ENCODE data around the gene TUBB1. TPM values are rescaled to one million over a fixed set of nuclear protein-coding genes. Genes with fewer than 3 reads are reported as not detected.
A peak's percentile ranks its signal among the peaks of the same experiment; 100 is the strongest.

The TUBB1 gene
- total and polyA plus RNA-seq, 2 of the 13 experiments (the other 11 are each of a cell fraction or from before 2014, with no cell fraction given): 0.11 to 57.6 TPM

DNA sequence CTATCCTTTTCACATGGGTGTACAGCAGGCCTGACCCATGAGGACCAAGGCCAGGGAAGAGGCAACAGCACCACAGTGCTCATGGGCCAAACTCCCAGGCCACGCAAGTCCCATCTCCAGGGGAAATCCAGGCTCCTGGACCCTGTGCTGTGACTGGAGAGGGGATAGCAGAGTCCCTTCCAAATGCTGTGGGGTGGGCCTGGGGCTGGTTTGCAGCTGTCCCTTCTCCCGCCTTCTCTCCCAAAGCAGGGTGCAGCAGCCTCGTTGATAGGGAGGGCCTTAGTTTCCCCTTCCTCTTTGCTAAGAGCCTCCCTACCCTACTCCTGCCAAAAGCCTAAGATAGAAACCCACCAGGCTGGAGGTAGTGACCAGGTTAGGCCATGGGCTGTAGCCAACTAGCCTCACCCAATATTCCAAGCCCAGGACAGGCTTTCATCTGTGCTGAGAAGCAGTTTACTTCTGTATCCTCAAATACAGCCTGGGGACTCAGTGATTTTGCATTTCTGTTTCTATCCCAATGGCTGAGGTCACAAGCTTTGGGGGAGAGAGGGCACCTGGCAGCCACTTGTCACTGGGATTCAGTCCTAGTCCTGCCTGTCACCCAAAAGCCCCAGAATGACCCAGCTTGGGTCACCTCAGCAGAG lies 13.6 kb upstream of the TUBB1 start (continued):
- TF ChIP-seq, protein P1, sequence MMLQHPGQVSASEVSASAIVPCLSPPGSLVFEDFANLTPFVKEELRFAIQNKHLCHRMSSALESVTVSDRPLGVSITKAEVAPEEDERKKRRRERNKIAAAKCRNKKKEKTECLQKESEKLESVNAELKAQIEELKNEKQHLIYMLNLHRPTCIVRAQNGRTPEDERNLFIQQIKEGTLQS (CRISPR knock-in tag; IDR thresholded peaks at IDR 0.05): no peak
- TF ChIP-seq ZNF354B (CRISPR knock-in tag; IDR thresholded peaks at IDR 0.05) (no peak), ONECUT2 (CRISPR knock-in tag; IDR thresholded peaks at IDR 0.05) (no peak), BRCA1 (CRISPR knock-in tag; IDR thresholded peaks at IDR 0.05) (0 out of 2 replicates have a peak, but pooled peaks have one; percentile 40), ZNF33B (CRISPR knock-in tag; IDR thresholded peaks at IDR 0.05) (peak; percentile 66; the same call in 1 of the 2 replicates), TEAD2 (CRISPR knock-in tag; IDR thresholded peaks at IDR 0.05) (no peak), HOXD1 (CRISPR knock-in tag; IDR thresholded peaks at IDR 0.05) (0 out of 2 replicates have a peak, but pooled peaks have one; percentile 32), ZNF30 (CRISPR knock-in tag; IDR thresholded peaks at IDR 0.05) (no peak), ZNF557 (CRISPR knock-in tag; IDR thresholded peaks at IDR 0.05) (0 out of 2 replicates have a peak, but pooled peaks have one; percentile 22), CREM (IDR thresholded peaks at IDR 0.05) (no peak), CREM (CRISPR knock-in tag; IDR thresholded peaks at IDR 0.05) (no peak), ZNF501 (CRISPR knock-in tag; IDR thresholded peaks at IDR 0.05) (peak; percentile 88), ZFY (CRISPR knock-in tag; IDR thresholded peaks at IDR 0.05) (peak; percentile 10; the same call in 1 of the 2 replicates), NFIB (CRISPR knock-in tag; IDR thresholded peaks at IDR 0.05; ENCODE audit: borderline replicate concordance) (no peak), GLI4 (CRISPR knock-in tag; IDR thresholded peaks at IDR 0.05; ENCODE audit: borderline replicate concordance) (0 out of 2 replicates have a peak, but pooled peaks have one; percentile 30)
- TF ChIP-seq, protein P2, sequence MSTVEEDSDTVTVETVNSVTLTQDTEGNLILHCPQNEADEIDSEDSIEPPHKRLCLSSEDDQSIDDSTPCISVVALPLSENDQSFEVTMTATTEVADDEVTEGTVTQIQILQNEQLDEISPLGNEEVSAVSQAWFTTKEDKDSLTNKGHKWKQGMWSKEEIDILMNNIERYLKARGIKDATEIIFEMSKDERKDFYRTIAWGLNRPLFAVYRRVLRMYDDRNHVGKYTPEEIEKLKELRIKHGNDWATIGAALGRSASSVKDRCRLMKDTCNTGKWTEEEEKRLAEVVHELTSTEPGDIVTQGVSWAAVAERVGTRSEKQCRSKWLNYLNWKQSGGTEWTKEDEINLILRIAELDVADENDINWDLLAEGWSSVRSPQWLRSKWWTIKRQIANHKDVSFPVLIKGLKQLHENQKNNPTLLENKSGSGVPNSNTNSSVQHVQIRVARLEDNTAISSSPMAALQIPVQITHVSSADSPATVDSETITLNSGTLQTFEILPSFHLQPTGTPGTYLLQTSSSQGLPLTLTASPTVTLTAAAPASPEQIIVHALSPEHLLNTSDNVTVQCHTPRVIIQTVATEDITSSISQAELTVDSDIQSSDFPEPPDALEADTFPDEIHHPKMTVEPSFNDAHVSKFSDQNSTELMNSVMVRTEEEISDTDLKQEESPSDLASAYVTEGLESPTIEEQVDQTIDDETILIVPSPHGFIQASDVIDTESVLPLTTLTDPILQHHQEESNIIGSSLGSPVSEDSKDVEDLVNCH (CRISPR knock-in tag; IDR thresholded peaks at IDR 0.05): no peak
- TF ChIP-seq, protein P3, sequence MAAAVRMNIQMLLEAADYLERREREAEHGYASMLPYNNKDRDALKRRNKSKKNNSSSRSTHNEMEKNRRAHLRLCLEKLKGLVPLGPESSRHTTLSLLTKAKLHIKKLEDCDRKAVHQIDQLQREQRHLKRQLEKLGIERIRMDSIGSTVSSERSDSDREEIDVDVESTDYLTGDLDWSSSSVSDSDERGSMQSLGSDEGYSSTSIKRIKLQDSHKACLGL (CRISPR knock-in tag; IDR thresholded peaks at IDR 0.05): no peak
- TF ChIP-seq, protein P4, sequence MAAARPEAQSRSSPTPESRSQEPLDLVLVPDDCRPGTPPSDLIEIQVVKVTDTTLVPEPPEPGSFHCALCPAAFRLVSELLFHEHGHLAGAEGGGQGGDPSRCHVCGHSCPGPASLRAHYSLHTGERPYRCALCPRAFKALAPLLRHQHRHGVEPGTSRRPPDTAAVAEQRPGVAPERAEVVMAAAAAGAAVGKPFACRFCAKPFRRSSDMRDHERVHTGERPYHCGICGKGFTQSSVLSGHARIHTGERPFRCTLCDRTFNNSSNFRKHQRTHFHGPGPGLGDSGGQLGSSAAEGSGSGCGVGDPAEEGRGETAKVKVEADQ (CRISPR knock-in tag; IDR thresholded peaks at IDR 0.05; ENCODE audit: borderline replicate concordance): peak; percentile 66
- TF ChIP-seq, protein P5, sequence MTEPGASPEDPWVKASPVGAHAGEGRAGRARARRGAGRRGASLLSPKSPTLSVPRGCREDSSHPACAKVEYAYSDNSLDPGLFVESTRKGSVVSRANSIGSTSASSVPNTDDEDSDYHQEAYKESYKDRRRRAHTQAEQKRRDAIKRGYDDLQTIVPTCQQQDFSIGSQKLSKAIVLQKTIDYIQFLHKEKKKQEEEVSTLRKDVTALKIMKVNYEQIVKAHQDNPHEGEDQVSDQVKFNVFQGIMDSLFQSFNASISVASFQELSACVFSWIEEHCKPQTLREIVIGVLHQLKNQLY (CRISPR knock-in tag; IDR thresholded peaks at IDR 0.05): no peak
- TF ChIP-seq, protein P6, sequence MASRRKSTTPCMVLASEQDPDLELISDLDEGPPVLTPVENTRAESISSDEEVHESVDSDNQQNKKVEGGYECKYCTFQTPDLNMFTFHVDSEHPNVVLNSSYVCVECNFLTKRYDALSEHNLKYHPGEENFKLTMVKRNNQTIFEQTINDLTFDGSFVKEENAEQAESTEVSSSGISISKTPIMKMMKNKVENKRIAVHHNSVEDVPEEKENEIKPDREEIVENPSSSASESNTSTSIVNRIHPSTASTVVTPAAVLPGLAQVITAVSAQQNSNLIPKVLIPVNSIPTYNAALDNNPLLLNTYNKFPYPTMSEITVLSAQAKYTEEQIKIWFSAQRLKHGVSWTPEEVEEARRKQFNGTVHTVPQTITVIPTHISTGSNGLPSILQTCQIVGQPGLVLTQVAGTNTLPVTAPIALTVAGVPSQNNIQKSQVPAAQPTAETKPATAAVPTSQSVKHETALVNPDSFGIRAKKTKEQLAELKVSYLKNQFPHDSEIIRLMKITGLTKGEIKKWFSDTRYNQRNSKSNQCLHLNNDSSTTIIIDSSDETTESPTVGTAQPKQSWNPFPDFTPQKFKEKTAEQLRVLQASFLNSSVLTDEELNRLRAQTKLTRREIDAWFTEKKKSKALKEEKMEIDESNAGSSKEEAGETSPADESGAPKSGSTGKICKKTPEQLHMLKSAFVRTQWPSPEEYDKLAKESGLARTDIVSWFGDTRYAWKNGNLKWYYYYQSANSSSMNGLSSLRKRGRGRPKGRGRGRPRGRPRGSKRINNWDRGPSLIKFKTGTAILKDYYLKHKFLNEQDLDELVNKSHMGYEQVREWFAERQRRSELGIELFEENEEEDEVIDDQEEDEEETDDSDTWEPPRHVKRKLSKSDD (CRISPR knock-in tag; IDR thresholded peaks at IDR 0.05; ENCODE audit: low read depth): no peak
- TF ChIP-seq, protein P7, sequence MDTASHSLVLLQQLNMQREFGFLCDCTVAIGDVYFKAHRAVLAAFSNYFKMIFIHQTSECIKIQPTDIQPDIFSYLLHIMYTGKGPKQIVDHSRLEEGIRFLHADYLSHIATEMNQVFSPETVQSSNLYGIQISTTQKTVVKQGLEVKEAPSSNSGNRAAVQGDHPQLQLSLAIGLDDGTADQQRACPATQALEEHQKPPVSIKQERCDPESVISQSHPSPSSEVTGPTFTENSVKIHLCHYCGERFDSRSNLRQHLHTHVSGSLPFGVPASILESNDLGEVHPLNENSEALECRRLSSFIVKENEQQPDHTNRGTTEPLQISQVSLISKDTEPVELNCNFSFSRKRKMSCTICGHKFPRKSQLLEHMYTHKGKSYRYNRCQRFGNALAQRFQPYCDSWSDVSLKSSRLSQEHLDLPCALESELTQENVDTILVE (CRISPR knock-in tag; IDR thresholded peaks at IDR 0.05): no peak
